ENCODE data around the gene OR2T12. TPM values are rescaled to one million over a fixed set of nuclear protein-coding genes. Genes with fewer than 3 reads are reported as not detected.

Gene OR2T12
- total and polyA plus RNA-seq, 2 of the 13 experiments (the other 11 are each of a cell fraction or from before 2014, with no cell fraction given): not detected

DNA sequence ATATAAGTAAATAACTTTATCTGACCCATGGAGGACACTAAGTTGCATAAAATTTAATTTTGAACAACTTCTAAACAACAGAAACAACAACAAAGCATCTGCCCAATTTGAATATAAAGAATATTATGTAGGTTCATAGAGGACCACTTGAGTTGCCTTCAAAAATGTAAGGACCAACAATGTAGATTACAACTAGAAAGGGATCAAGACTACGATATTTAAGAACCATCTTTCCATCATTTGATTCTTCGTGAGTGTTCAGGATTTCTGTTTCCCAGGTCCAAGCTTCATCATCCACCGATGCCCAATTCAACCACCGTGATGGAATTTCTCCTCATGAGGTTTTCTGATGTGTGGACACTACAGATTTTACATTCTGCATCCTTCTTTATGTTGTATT is 45.3 kb upstream of the OR2T12 start, which contains the start of gene OR14C36:
TSS of gene OR14C36 (plus strand) at position 301 of the 400 bp plus-strand sequence. CDS start at position 301, 0 bp downstream.
- H3K4me2 ChIP-seq (ENCODE audit: low read depth, low read length): no peak within 1 kb of the TSS
- no peaks in the 10 kb centered on the region for H4K20me1 ChIP-seq (ENCODE audit: insufficient read depth, low read length)
- ChIA-PET CTCF (ENCODE audit: low intra/inter-chr PET ratio, low total read pairs) (no interaction called here), POLR2A (no interaction called here)
- no peak within 1 kb of the TSS for H3K4me3 ChIP-seq (replicated peaks in 1 of 3; ENCODE audit: insufficient read depth in 1 of 3, low read depth in 2 of 3, low read length in 3 of 3)
- no peak within 1 kb of the TSS for H2AFZ ChIP-seq (ENCODE audit: low read length)
- intact Hi-C loops (cut with micrococcal nuclease; ENCODE audit: unreplicated experiment): no loop called here
- H3K36me3 ChIP-seq (replicated peaks in 1 of 2; ENCODE audit: control insufficient read depth in 1 of 2, insufficient read depth in 2 of 2, low read length in 2 of 2): no peaks in the 10 kb centered on the region
- BruUV-seq (replicated peaks): no TSS peak
- peaks cover 39% of the 10 kb centered on the region for H3K9me3 ChIP-seq (ENCODE audit: low read length)
- H3K4me1 ChIP-seq (ENCODE audit: insufficient read depth, low read length): no peaks in the 10 kb centered on the region
- no peak for ATAC-seq
- H3K9ac ChIP-seq (ENCODE audit: insufficient read depth, low read depth, low read length): no peak within 1 kb of the TSS
- FAIRE-seq: no peak
- H3K27ac ChIP-seq (ENCODE audit: extremely low read length, insufficient read depth, low read length): no peak within 1 kb of the TSS
- TF ChIP-seq ZNF276 (CRISPR knock-in tag; IDR thresholded peaks at IDR 0.05; ENCODE audit: low read depth) (no peak), GABPB1 (CRISPR knock-in tag; IDR thresholded peaks at IDR 0.05) (no peak)
- H3K79me2 ChIP-seq (ENCODE audit: insufficient read depth, low read length): no peaks in the 10 kb centered on the region
- in situ Hi-C loops (cut with HindIII; ENCODE audit: extremely low pct_ligation_motif_present, low pct_unique_long_range_greater_than_20kb): no loop called here
- no peaks in the 10 kb centered on the region for H3K27me3 ChIP-seq (ENCODE audit: control insufficient read depth in 1 of 2, insufficient read depth in 2 of 2, low read length in 2 of 2)
- 9% methylated on average over 4 of the region's 4 CpGs for WGBS (ENCODE audit: low lambda C conversion rate)
- DNase-seq (ENCODE audit: low spot score): no peak

GRCh38 chr1:248343451-248343850 is 40.2 kb upstream of the OR2T12 start:
- DNase-seq (ENCODE audit: low spot score): no peak
- Histone ChIP-seq H3K4me1 (ENCODE audit: insufficient read depth, low read length) (no peaks in the 10 kb centered on the region), H3K9ac (ENCODE audit: insufficient read depth, low read depth, low read length) (no peak overlapping the region), H3K4me3 (replicated peaks in 1 of 3; ENCODE audit: insufficient read depth in 1 of 3, low read depth in 2 of 3, low read length in 3 of 3) (no peak overlapping the region), H4K20me1 (ENCODE audit: insufficient read depth, low read length) (no peaks in the 10 kb centered on the region), H3K27me3 (ENCODE audit: control insufficient read depth in 1 of 2, insufficient read depth in 2 of 2, low read length in 2 of 2) (no peaks in the 10 kb centered on the region), H3K9me3 (ENCODE audit: low read length) (peaks cover 39% of the 10 kb centered on the region), H3K27ac (ENCODE audit: extremely low read length, insufficient read depth, low read length) (no peak overlapping the region), H3K36me3 (replicated peaks in 1 of 2; ENCODE audit: control insufficient read depth in 1 of 2, insufficient read depth in 2 of 2, low read length in 2 of 2) (no peaks in the 10 kb centered on the region), H2AFZ (ENCODE audit: low read length) (no peak overlapping the region), H3K4me2 (ENCODE audit: low read depth, low read length) (no peak overlapping the region), H3K79me2 (ENCODE audit: insufficient read depth, low read length) (no peaks in the 10 kb centered on the region)
- in situ Hi-C loops (cut with HindIII; ENCODE audit: extremely low pct_ligation_motif_present, low pct_unique_long_range_greater_than_20kb): no loop called here
- no peak for FAIRE-seq
- ATAC-seq: no peak
- WGBS (ENCODE audit: low lambda C conversion rate): 0% methylated on average over 3 of the region's 3 CpGs
- no TSS peak for BruUV-seq (replicated peaks)
- CTCF ChIA-PET (ENCODE audit: low intra/inter-chr PET ratio, low total read pairs): no interaction called here
- intact Hi-C loops (cut with micrococcal nuclease; ENCODE audit: unreplicated experiment): no loop called here
- TF ChIP-seq ZMAT3 (CRISPR knock-in tag; conservative IDR thresholded peaks at IDR 0.05): no peak
- peak; percentile 73 for TF ChIP-seq CEBPB (IDR thresholded peaks at IDR 0.05; ENCODE audit: borderline replicate concordance, low read depth, low read length)
- POLR2A ChIA-PET: no interaction called here
